Thyroid gland (tissue), 4 donors: ENCODE measurements around the gene KAZN.

Source experiments
- CTCF ChIP-seq, 6 experiments: fragments of 200-600 bp in 3 of 6; fragments of 450-650 bp in 3 of 6; sonication (generic) in 3 of 6; IDR thresholded peaks; one replicate each; pipeline ENCODE4 v1.5.1; 2016 to 2019; ENCODE audit warnings: antibody characterized with exemption in 6 of 6, mild to moderate bottlenecking in 2 of 6, inconsistent platforms in 1 of 6, moderate library complexity in 1 of 6
- POLR2A ChIP-seq, 2 donors: fragments of 450-650 bp; IDR thresholded peaks; one replicate each; pipeline ENCODE4 v1.6.1; 2017; ENCODE audit warnings: antibody characterized with exemption in 2 of 2, mild to moderate bottlenecking in 2 of 2, moderate library complexity in 1 of 2

- TF ChIP-seq CTCF (IDR thresholded peaks at IDR 0.05) (peak in 3 of 6 experiments; percentile 21 to 31 (median 28)), POLR2A (IDR thresholded peaks at IDR 0.05) (no peak)
Observed at GRCh38 chr1:15062479-15063099, 464.1 kb downstream of the KAZN start.
